T-cell (primary cell): ENCODE results near the gene HOXB1. TPM values are rescaled to one million over a fixed set of nuclear protein-coding genes. Genes with fewer than 3 reads are reported as not detected.
"Not testable (repeated sequence)": the region's sequence is repeated elsewhere in the genome, so short reads cannot be mapped to it uniquely, and the experiment has no call there.

Experiments used
- ATAC-seq, 4 experiments: fragments of 200-7000 bp in 3 of 4; fragments of 150-1000 bp in 1 of 4; cut with Tn5 transposase; replicated peaks in 1 of 4; 1 replicate in 3 of 4; 2 replicates in 1 of 4; pipeline ENCODE4 v1.10.0; 2021; ENCODE audit warnings: moderate library complexity in 3 of 4, mild to moderate bottlenecking in 2 of 4, moderate number of reproducible peaks in 1 of 4
- CTCF ChIA-PET, 2 donors: fragments of 300-600 bp; sonication (Branson Sonifier 250); formaldehyde crosslinking; loops; one replicate each; lab custom pipeline; 2022; ENCODE audit warnings: antibody characterized with exemption in 2 of 2; lab: Charles Lee
- POLR2A ChIA-PET, 2 donors: fragments of 300-600 bp; sonication (Branson Sonifier 250); formaldehyde crosslinking; loops; one replicate each; lab custom pipeline; 2022; ENCODE audit warnings: antibody characterized with exemption in 2 of 2; lab: Charles Lee
- DNase-seq, 35 experiments: peaks; one replicate each; pipeline versions ENCODE4 v3.0.0 to v3.0.0-alpha.2; 2013 to 2023
- H3K27ac ChIP-seq: one replicate; pipeline ENCODE4 v1.5.1; 2013; ENCODE audit warnings: low read length
- H3K27me3 ChIP-seq, 2 experiments: replicated peaks in 1 of 2; 1 replicate in 1 of 2; 2 replicates in 1 of 2; pipeline versions ENCODE4 v1.6.1 to v1.7.0; 2013; ENCODE audit warnings: low read length in 1 of 2, mixed read lengths in 1 of 2; ENCODE audit not compliant: control insufficient read depth in 2 of 2, insufficient read depth in 2 of 2; ENCODE audit errors: extremely low read depth in 1 of 2
- H3K36me3 ChIP-seq, 2 donors: 1 replicate in 1 of 2; 2 replicates in 1 of 2; pipeline versions ENCODE4 v1.6.1 to v1.7.0; 2013; ENCODE audit warnings: low read length in 1 of 2; ENCODE audit not compliant: control insufficient read depth in 2 of 2, insufficient read depth in 1 of 2; ENCODE audit errors: extremely low read depth in 1 of 2
- H3K4me1 ChIP-seq, 2 experiments: 1 replicate in 1 of 2; 2 replicates in 1 of 2; pipeline versions ENCODE4 v1.6.1 to v1.7.0; 2013; ENCODE audit warnings: low read length in 2 of 2, mixed read lengths in 1 of 2; ENCODE audit not compliant: insufficient read depth in 2 of 2, control insufficient read depth in 1 of 2; ENCODE audit errors: extremely low read depth in 1 of 2
- H3K4me3 ChIP-seq, 2 donors: 1 replicate in 1 of 2; 2 replicates in 1 of 2; pipeline versions ENCODE4 v1.5.1 to v1.7.0; 2013; ENCODE audit warnings: mild to moderate bottlenecking in 2 of 2, low read length in 1 of 2, moderate library complexity in 1 of 2; ENCODE audit not compliant: control insufficient read depth in 1 of 2; ENCODE audit errors: extremely low read depth in 1 of 2
- H3K9me3 ChIP-seq: 2 replicates; pipeline ENCODE4 v1.7.0; 2013
- H3K27ac Mint-ChIP-seq, 2 donors: one replicate each; pipeline ENCODE4 v1.8.0; 2020 to 2021; ENCODE audit warnings: mild to moderate bottlenecking in 2 of 2, mixed read lengths in 2 of 2
- H3K27me3 Mint-ChIP-seq, 2 donors: one replicate each; pipeline ENCODE4 v1.8.0; 2021 to 2022; ENCODE audit warnings: mixed read lengths in 2 of 2
- H3K36me3 Mint-ChIP-seq: one replicate; pipeline ENCODE4 v1.8.0; 2021; ENCODE audit warnings: mixed read lengths
- H3K4me1 Mint-ChIP-seq, 3 donors: one replicate each; pipeline ENCODE4 v1.8.0; 2020 to 2022; ENCODE audit warnings: mixed read lengths in 3 of 3, mild to moderate bottlenecking in 1 of 3
- H3K4me3 Mint-ChIP-seq, 3 donors: one replicate each; pipeline ENCODE4 v1.8.0; 2020 to 2022; ENCODE audit warnings: mild to moderate bottlenecking in 3 of 3, mixed read lengths in 3 of 3, moderate library complexity in 3 of 3
- H3K9me3 Mint-ChIP-seq, 3 donors: one replicate each; pipeline ENCODE4 v1.8.0; 2020 to 2022; ENCODE audit warnings: mixed read lengths in 3 of 3
- WGBS: methylation state at CpG from one replicate; pipeline ENCODE4 v1.1.5; 2013; ENCODE audit warnings: missing lambda C conversion rate; ENCODE audit not compliant: insufficient coverage; 5-methylcytosine and 5-hydroxymethylcytosine counted together
- total RNA-seq, 35 experiments: library from RNA in 6 of 35; stranded (reverse) in 6 of 35; fragments of 120-200 nt in 1 of 35; gene quantifications; one replicate each; pipeline versions ENCODE4 v1.2.1 to v1.2.4 and lab custom pipeline; 2013 to 2026

Gene HOXB1
- total RNA-seq, 5 donors from 2014 or later (not counting 1 experiment from before 2014, with no cell fraction given) = not detected

GRCh38 chr17:48484256-48484655, 46.6 kb downstream of the HOXB1 start:
- H3K27me3 ChIP-seq = peaks cover 0 to 7% of the 10 kb centered on the region in 2 experiments
- Mint-ChIP-seq H3K27me3 (no peaks in the 10 kb centered on the region), H3K27ac (no peak overlapping the region), H3K4me3 (no peak overlapping the region), H3K4me1 (peaks cover 7 to 15% (median 12%) of the 10 kb centered on the region in 3 donors), H3K36me3 (no peaks in the 10 kb centered on the region), H3K9me3 (no peaks in the 10 kb centered on the region)
- no peak for DNase-seq
- ChIA-PET POLR2A (no interaction called here), CTCF (no interaction called here)
- ATAC-seq = no peak
- H3K27ac ChIP-seq = no peak overlapping the region
- no peaks in the 10 kb centered on the region for H3K36me3 ChIP-seq
- H3K4me3 ChIP-seq = no peak overlapping the region
- WGBS = 100% methylated on average over 1 of the region's 3 CpGs
- peaks cover 7 to 13% of the 10 kb centered on the region in 2 experiments for H3K4me1 ChIP-seq
- H3K9me3 ChIP-seq = no peaks in the 10 kb centered on the region

GRCh38 chr17:48483471-48484131, 47.2 kb downstream of the HOXB1 start:
- CTCF ChIA-PET = interaction anchor here in 1 of 2 donors (0.6 kb wide), 1 partner anchor 9 kb away, joined by 3 read pairs; no protein-coding TSS in a partner anchor
- Mint-ChIP-seq H3K9me3 (no peaks in the 10 kb centered on the region), H3K27ac (no peak overlapping the region), H3K4me1 (peaks cover 3 to 14% (median 9%) of the 10 kb centered on the region in 3 donors), H3K4me3 (no peak overlapping the region), H3K27me3 (peaks cover 0 to 2% of the 10 kb centered on the region in 2 donors), H3K36me3 (no peaks in the 10 kb centered on the region)
- ATAC-seq (peak in 1 of 4 experiments; percentile 32), DNase-seq (no peak)
- WGBS = 30% methylated on average over 6 of the region's 6 CpGs
- peaks cover 7 to 10% of the 10 kb centered on the region in 2 experiments for H3K4me1 ChIP-seq
- H3K4me3 ChIP-seq = no peak overlapping the region
- no peaks in the 10 kb centered on the region for H3K9me3 ChIP-seq
- peaks cover 0 to 7% of the 10 kb centered on the region in 2 experiments for H3K27me3 ChIP-seq
- no peaks in the 10 kb centered on the region for H3K36me3 ChIP-seq
- no peak overlapping the region for H3K27ac ChIP-seq
- POLR2A ChIA-PET = no interaction called here

GRCh38 chr17:48483004-48483403, 47.8 kb downstream of the HOXB1 start:
- no peak overlapping the region for H3K4me3 ChIP-seq
- H3K4me1 ChIP-seq = peaks cover 7 to 15% of the 10 kb centered on the region in 2 experiments
- no peak for DNase-seq
- no peaks in the 10 kb centered on the region for H3K9me3 ChIP-seq
- ChIA-PET CTCF (interaction anchor here in 1 of 2 donors (0.6 kb wide), 1 partner anchor 8 kb away, joined by 3 read pairs; no protein-coding TSS in a partner anchor), POLR2A (no interaction called here)
- Mint-ChIP-seq H3K4me1 (peaks cover 6 to 18% (median 8%) of the 10 kb centered on the region in 3 donors), H3K9me3 (no peaks in the 10 kb centered on the region), H3K27me3 (peaks cover 0 to 3% of the 10 kb centered on the region in 2 donors), H3K27ac (no peak overlapping the region), H3K4me3 (no peak overlapping the region), H3K36me3 (no peaks in the 10 kb centered on the region)
- WGBS = 88% methylated on average over 4 of the region's 6 CpGs
- no peak overlapping the region for H3K27ac ChIP-seq
- no peak for ATAC-seq
- no peaks in the 10 kb centered on the region for H3K36me3 ChIP-seq
- H3K27me3 ChIP-seq = peaks cover 0 to 7% of the 10 kb centered on the region in 2 experiments

- H3K9me3 Mint-ChIP-seq, H3K27me3 ChIP-seq, POLR2A ChIA-PET, H3K27ac ChIP-seq, H3K27me3 Mint-ChIP-seq, DNase-seq, H3K27ac Mint-ChIP-seq, H3K36me3 ChIP-seq, H3K4me3 ChIP-seq, H3K9me3 ChIP-seq, H3K4me3 Mint-ChIP-seq, H3K36me3 Mint-ChIP-seq, ATAC-seq: not testable (repeated sequence)
- H3K4me1 Mint-ChIP-seq = peaks cover 8 to 19% (median 8%) of the 10 kb centered on the region in 3 donors
- CTCF ChIA-PET = interaction anchor here in 1 of 2 donors (1.0 kb wide), 1 partner anchor 11 kb away, joined by 3 read pairs; no protein-coding TSS in a partner anchor
- WGBS = no CpG with 5 or more reads among the region's 4 CpGs
- peaks cover 7 to 17% of the 10 kb centered on the region in 2 experiments for H3K4me1 ChIP-seq
Measured at GRCh38 chr17:48482301-48482700, 48.5 kb downstream of the HOXB1 start.

- no peak overlapping the region for H3K27ac ChIP-seq
- POLR2A ChIA-PET = interaction anchor here in 1 of 2 donors (0.6 kb wide), 1 partner anchor 78 kb away, joined by 5 read pairs; no protein-coding TSS in a partner anchor
- H3K4me3 Mint-ChIP-seq = no peak overlapping the region
Measured at GRCh38 chr17:48479014-48479402, 51.8 kb downstream of the HOXB1 start.

More at GRCh38 chr17:48479014-48479402, 51.8 kb downstream of the HOXB1 start:
- Mint-ChIP-seq H3K27ac (no peak overlapping the region), H3K36me3 (no peaks in the 10 kb centered on the region), H3K9me3 (no peaks in the 10 kb centered on the region), H3K4me1 (peaks cover 8 to 18% (median 8%) of the 10 kb centered on the region in 3 donors), H3K27me3 (peaks cover 0 to 3% of the 10 kb centered on the region in 2 donors)
- ATAC-seq = no peak
- DNase-seq = no peak
- peaks cover 0 to 4% of the 10 kb centered on the region in 2 experiments for H3K27me3 ChIP-seq
- CTCF ChIA-PET = no interaction called here
- H3K4me3 ChIP-seq = no peak overlapping the region
- no CpG with 5 or more reads among the region's 2 CpGs for WGBS
- peaks cover 7 to 19% of the 10 kb centered on the region in 2 experiments for H3K4me1 ChIP-seq
- H3K9me3 ChIP-seq = no peaks in the 10 kb centered on the region
- H3K36me3 ChIP-seq = no peaks in the 10 kb centered on the region
